Liver (tissue), 9 donors: ENCODE measurements around the gene MXRA8. TPM values are rescaled to one million over a fixed set of nuclear protein-coding genes. Genes with fewer than 3 reads are reported as not detected.

Experiments
- DNase-seq: peaks from one replicate; pipeline ENCODE4 v3.0.0-alpha.2; 2017; ENCODE audit warnings: low spot score
- H3K27ac ChIP-seq, 2 donors: one replicate each; pipeline ENCODE4 v1.7.0; 2013; ENCODE audit warnings: inconsistent platforms in 2 of 2, low read length in 2 of 2, control low read depth in 1 of 2, low read depth in 1 of 2, mild to moderate bottlenecking in 1 of 2
- H3K27me3 ChIP-seq, 4 donors: one replicate each; pipeline versions ENCODE4 v1.6.1 to v1.7.0; 2013; ENCODE audit warnings: low read length in 3 of 4, inconsistent platforms in 1 of 4, mild to moderate bottlenecking in 1 of 4, moderate library complexity in 1 of 4; ENCODE audit not compliant: control insufficient read depth in 4 of 4, insufficient read depth in 4 of 4
- H3K36me3 ChIP-seq, 4 donors: one replicate each; pipeline versions ENCODE4 v1.6.1 to v1.7.0; 2013; ENCODE audit warnings: low read length in 3 of 4, mild to moderate bottlenecking in 3 of 4, low read depth in 1 of 4, moderate library complexity in 1 of 4; ENCODE audit not compliant: control insufficient read depth in 4 of 4, insufficient read depth in 3 of 4
- H3K4me1 ChIP-seq, 4 donors: one replicate each; pipeline versions ENCODE4 v1.6.1 to v1.7.0; 2013; ENCODE audit warnings: low read length in 3 of 4, mild to moderate bottlenecking in 3 of 4, moderate library complexity in 1 of 4; ENCODE audit not compliant: control insufficient read depth in 4 of 4, insufficient read depth in 4 of 4
- H3K4me3 ChIP-seq, 3 donors: one replicate each; pipeline versions ENCODE4 v1.6.1 to v1.7.0; 2013; ENCODE audit warnings: low read length in 3 of 3, control low read depth in 1 of 3, low read depth in 1 of 3, mild to moderate bottlenecking in 1 of 3
- H3K9ac ChIP-seq, 2 donors: one replicate each; pipeline ENCODE4 v1.7.0; 2013; ENCODE audit warnings: low read length in 2 of 2, mild to moderate bottlenecking in 2 of 2, moderate library complexity in 2 of 2, control low read depth in 1 of 2, low read depth in 1 of 2
- H3K9me3 ChIP-seq, 4 donors: one replicate each; pipeline versions ENCODE4 v1.6.1 to v1.7.0; 2013; ENCODE audit warnings: low read length in 3 of 4; ENCODE audit not compliant: control insufficient read depth in 4 of 4
- EGR1 ChIP-seq, 2 donors: IDR thresholded peaks; 2 replicates each; pipeline ENCODE4 v1.6.1; 2016 to 2018; ENCODE audit warnings: antibody characterized with exemption in 2 of 2, low read depth in 2 of 2
- FOXA1 ChIP-seq: IDR thresholded peaks from 2 replicates; pipeline ENCODE4 v1.6.1; 2016; ENCODE audit warnings: antibody characterized with exemption
- FOXA2 ChIP-seq: IDR thresholded peaks from 2 replicates; pipeline ENCODE4 v1.6.1; 2016; ENCODE audit warnings: antibody characterized with exemption
- GABPA ChIP-seq, 2 donors: IDR thresholded peaks in 1 of 2; conservative IDR thresholded peaks in 1 of 2; 2 replicates each; pipeline ENCODE4 v1.6.1; 2016; ENCODE audit warnings: antibody characterized with exemption in 2 of 2, mild to moderate bottlenecking in 1 of 2, moderate library complexity in 1 of 2
- HNF4A ChIP-seq, 2 donors: conservative IDR thresholded peaks; 2 replicates each; pipeline ENCODE4 v1.6.1; 2016; ENCODE audit warnings: antibody characterized with exemption in 2 of 2, mild to moderate bottlenecking in 2 of 2
- HNF4G ChIP-seq: IDR thresholded peaks from 2 replicates; pipeline ENCODE4 v1.6.1; 2016; ENCODE audit warnings: antibody characterized with exemption
- JUND ChIP-seq, 2 donors: IDR thresholded peaks; 2 replicates each; pipeline ENCODE4 v1.6.1; 2016; ENCODE audit warnings: antibody characterized with exemption in 2 of 2
- NR2F2 ChIP-seq: IDR thresholded peaks from 2 replicates; pipeline ENCODE4 v1.6.1; 2016; ENCODE audit warnings: antibody characterized with exemption
- RAD21 ChIP-seq, 2 donors: IDR thresholded peaks; 2 replicates each; pipeline ENCODE4 v1.6.1; 2016; ENCODE audit warnings: antibody characterized with exemption in 2 of 2, mild to moderate bottlenecking in 2 of 2
- RXRA ChIP-seq, 2 donors: IDR thresholded peaks; 2 replicates each; pipeline ENCODE4 v1.6.1; 2017 to 2018; ENCODE audit warnings: antibody characterized with exemption in 2 of 2, mild to moderate bottlenecking in 1 of 2
- SP1 ChIP-seq: IDR thresholded peaks from 2 replicates; pipeline ENCODE4 v1.6.1; 2018; ENCODE audit warnings: antibody characterized with exemption, mild to moderate bottlenecking
- TAF1 ChIP-seq: conservative IDR thresholded peaks from 2 replicates; pipeline ENCODE4 v1.6.1; 2016; ENCODE audit warnings: antibody characterized with exemption, mild to moderate bottlenecking
- YY1 ChIP-seq: IDR thresholded peaks from 2 replicates; pipeline ENCODE4 v1.6.1; 2016; ENCODE audit warnings: antibody characterized with exemption, mild to moderate bottlenecking
- WGBS: extraction: QIAGEN DNeasy Blood & Tissue Kit; methylation state at CpG from one replicate; pipeline ENCODE4 v1.1.7; 2013; 5-methylcytosine and 5-hydroxymethylcytosine counted together
- polyA plus RNA-seq, 2 donors: library from polyadenylated mRNA; stranded (reverse) in 1 of 2; unstranded in 1 of 2; fragments of 200-250 nt in 1 of 2; fragments of >200 nt in 1 of 2; fragmentation: Nextera tagmentation in 1 of 2; extraction: Ambion mirVana in 1 of 2; gene quantifications; one replicate each; pipeline versions ENCODE4 v1.2.1 to v1.2.3, GENCODE V29; 2013 to 2015
- total RNA-seq, 2 donors: library from RNA; depleted of rRNA; stranded (reverse); fragments of >200 nt; gene quantifications; one replicate each; pipeline ENCODE4 v1.2.3, GENCODE V29; 2014
- TF ChIP-seq, protein P1 (sequence below): fragments of 150-350 bp; IDR thresholded peaks from 2 replicates; pipeline ENCODE4 v1.5.1; 2017; ENCODE audit warnings: improper control_type of control experiment, low read depth, low read length; ENCODE audit not compliant: missing input control
- TF ChIP-seq, protein P2 (sequence below): IDR thresholded peaks from 2 replicates; pipeline ENCODE4 v1.6.1; 2016; ENCODE audit warnings: antibody characterized with exemption
- TF ChIP-seq, protein P3 (sequence below): IDR thresholded peaks from 2 replicates; pipeline ENCODE4 v1.6.1; 2016; ENCODE audit warnings: antibody characterized with exemption
- TF ChIP-seq, protein P4 (sequence below): IDR thresholded peaks from 2 replicates; pipeline ENCODE4 v1.6.1; 2016; ENCODE audit warnings: antibody characterized with exemption
- TF ChIP-seq, protein P5 (sequence below): IDR thresholded peaks from 2 replicates; pipeline ENCODE4 v1.6.1; 2016; ENCODE audit warnings: antibody characterized with exemption, mild to moderate bottlenecking
- donor health status: healthy.
- donor health status: healthy.
- donor health status: healthy.
- donor health status: healthy.
- donor health status: healthy.

Gene MXRA8
- total and polyA plus RNA-seq, 4 donors: 1.8 to 5.9 (median 4.2) TPM

DNA sequence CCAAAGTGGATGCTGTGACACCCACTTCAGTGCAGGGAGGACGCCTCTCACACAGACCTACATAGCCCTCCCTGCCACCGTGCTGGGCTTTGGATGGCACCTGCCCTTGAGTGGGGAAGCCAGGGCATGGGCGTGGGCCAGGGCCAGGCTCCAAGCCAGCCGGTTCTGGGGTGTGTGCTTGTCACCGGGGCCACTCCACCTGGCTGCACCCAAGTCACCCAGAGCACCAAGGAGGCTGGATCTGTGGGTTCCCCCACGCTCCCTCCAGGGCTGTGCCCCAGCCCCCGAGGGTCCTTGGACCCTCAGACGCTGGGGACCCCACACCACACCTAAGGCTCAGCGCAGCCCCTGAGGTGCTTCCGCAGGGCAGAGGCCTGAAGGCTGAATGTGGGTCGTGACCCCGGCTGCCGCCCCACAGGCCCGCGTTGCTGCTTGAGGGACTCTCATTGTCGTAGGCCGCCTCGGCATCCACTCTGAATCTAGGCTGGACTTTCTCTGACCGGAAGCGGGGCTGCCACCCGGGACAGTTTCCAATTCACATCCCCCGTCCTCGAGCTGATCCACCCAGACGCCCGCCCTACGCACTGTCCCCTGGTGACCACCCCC, 1.5 kb downstream of the MXRA8 start:
- Histone ChIP-seq H3K9ac (no peak overlapping the region), H3K27me3 (peaks cover 0 to 2% (median 0%) of the 10 kb centered on the region in 4 donors), H3K27ac (peak overlapping the region; percentile 11 to 44), H3K9me3 (no peaks in the 10 kb centered on the region), H3K4me3 (no peak overlapping the region), H3K36me3 (no peaks in the 10 kb centered on the region), H3K4me1 (peaks cover 0 to 20% (median 4%) of the 10 kb centered on the region in 4 donors)
- WGBS: 68% methylated on average over 26 of the region's 26 CpGs
- DNase-seq: no peak
- TF ChIP-seq, protein P1, sequence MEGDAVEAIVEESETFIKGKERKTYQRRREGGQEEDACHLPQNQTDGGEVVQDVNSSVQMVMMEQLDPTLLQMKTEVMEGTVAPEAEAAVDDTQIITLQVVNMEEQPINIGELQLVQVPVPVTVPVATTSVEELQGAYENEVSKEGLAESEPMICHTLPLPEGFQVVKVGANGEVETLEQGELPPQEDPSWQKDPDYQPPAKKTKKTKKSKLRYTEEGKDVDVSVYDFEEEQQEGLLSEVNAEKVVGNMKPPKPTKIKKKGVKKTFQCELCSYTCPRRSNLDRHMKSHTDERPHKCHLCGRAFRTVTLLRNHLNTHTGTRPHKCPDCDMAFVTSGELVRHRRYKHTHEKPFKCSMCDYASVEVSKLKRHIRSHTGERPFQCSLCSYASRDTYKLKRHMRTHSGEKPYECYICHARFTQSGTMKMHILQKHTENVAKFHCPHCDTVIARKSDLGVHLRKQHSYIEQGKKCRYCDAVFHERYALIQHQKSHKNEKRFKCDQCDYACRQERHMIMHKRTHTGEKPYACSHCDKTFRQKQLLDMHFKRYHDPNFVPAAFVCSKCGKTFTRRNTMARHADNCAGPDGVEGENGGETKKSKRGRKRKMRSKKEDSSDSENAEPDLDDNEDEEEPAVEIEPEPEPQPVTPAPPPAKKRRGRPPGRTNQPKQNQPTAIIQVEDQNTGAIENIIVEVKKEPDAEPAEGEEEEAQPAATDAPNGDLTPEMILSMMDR: no peak
- TF ChIP-seq, protein P2, sequence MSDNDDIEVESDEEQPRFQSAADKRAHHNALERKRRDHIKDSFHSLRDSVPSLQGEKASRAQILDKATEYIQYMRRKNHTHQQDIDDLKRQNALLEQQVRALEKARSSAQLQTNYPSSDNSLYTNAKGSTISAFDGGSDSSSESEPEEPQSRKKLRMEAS: no peak
- TF ChIP-seq RAD21 (IDR thresholded peaks at IDR 0.05) (no peak), HNF4G (no peak), SP1 (no peak), FOXA1 (no peak), FOXA2 (no peak), EGR1 (IDR thresholded peaks at IDR 0.05; ENCODE audit: low read depth in 2 of 2) (no peak), RXRA (IDR thresholded peaks at IDR 0.05) (no peak), JUND (IDR thresholded peaks at IDR 0.05) (no peak), TAF1 (no peak), YY1 (no peak), NR2F2 (no peak), GABPA (IDR thresholded peaks at IDR 0.05 in 1 of 2, conservative IDR thresholded peaks at IDR 0.05 in 1 of 2) (no peak), HNF4A (conservative IDR thresholded peaks at IDR 0.05) (no peak)
- TF ChIP-seq, protein P3, sequence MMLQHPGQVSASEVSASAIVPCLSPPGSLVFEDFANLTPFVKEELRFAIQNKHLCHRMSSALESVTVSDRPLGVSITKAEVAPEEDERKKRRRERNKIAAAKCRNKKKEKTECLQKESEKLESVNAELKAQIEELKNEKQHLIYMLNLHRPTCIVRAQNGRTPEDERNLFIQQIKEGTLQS: no peak
- TF ChIP-seq, protein P4, sequence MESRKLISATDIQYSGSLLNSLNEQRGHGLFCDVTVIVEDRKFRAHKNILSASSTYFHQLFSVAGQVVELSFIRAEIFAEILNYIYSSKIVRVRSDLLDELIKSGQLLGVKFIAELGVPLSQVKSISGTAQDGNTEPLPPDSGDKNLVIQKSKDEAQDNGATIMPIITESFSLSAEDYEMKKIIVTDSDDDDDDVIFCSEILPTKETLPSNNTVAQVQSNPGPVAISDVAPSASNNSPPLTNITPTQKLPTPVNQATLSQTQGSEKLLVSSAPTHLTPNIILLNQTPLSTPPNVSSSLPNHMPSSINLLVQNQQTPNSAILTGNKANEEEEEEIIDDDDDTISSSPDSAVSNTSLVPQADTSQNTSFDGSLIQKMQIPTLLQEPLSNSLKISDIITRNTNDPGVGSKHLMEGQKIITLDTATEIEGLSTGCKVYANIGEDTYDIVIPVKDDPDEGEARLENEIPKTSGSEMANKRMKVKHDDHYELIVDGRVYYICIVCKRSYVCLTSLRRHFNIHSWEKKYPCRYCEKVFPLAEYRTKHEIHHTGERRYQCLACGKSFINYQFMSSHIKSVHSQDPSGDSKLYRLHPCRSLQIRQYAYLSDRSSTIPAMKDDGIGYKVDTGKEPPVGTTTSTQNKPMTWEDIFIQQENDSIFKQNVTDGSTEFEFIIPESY: no peak
- TF ChIP-seq, protein P5, sequence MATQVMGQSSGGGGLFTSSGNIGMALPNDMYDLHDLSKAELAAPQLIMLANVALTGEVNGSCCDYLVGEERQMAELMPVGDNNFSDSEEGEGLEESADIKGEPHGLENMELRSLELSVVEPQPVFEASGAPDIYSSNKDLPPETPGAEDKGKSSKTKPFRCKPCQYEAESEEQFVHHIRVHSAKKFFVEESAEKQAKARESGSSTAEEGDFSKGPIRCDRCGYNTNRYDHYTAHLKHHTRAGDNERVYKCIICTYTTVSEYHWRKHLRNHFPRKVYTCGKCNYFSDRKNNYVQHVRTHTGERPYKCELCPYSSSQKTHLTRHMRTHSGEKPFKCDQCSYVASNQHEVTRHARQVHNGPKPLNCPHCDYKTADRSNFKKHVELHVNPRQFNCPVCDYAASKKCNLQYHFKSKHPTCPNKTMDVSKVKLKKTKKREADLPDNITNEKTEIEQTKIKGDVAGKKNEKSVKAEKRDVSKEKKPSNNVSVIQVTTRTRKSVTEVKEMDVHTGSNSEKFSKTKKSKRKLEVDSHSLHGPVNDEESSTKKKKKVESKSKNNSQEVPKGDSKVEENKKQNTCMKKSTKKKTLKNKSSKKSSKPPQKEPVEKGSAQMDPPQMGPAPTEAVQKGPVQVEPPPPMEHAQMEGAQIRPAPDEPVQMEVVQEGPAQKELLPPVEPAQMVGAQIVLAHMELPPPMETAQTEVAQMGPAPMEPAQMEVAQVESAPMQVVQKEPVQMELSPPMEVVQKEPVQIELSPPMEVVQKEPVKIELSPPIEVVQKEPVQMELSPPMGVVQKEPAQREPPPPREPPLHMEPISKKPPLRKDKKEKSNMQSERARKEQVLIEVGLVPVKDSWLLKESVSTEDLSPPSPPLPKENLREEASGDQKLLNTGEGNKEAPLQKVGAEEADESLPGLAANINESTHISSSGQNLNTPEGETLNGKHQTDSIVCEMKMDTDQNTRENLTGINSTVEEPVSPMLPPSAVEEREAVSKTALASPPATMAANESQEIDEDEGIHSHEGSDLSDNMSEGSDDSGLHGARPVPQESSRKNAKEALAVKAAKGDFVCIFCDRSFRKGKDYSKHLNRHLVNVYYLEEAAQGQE: no peak
